ENCODE results near the gene BAHD1.

DNA sequence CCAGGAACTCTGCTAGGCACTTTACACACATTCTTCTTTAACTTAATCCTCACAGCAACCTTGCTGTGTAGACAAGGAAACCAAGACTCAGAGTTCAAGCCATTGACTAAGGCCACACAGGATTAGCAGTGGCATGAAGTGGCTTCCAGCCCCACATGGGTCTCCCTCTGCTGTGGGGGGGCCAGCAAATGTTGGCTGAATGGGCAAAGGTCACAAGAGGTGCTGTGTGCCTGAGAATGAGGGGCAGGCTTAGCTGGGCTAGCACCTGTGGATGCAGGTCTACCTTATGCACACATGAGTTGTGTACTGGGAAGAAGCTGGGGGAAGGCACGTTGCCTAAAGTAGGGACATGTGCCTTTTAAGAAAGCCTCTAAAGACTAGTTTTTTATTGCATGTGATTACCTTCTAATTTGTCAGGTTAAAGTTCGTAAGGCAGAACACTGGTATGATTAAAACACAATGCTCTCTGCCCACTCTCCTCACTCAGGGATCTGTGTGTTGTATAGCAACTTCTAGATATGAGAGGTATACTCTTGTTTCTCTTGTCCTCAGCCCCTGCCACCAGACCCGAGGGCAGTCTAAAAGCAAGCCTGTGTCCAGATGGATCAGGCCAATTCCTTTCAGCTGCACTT, 10.9 kb downstream of the BAHD1 start:
- TF ChIP-seq CTCF (IDR thresholded peaks at IDR 0.05) (no peak), POLR2A (IDR thresholded peaks at IDR 0.05) (no peak), EP300 (IDR thresholded peaks at IDR 0.05) (no peak)
